OCI-LY1 (cell line): ENCODE results near the gene GABRG3.

Source experiments
- CTCF ChIP-seq: fragments of 200-600 bp; sonication (generic), shearing (Covaris generic); IDR thresholded peaks from 2 replicates; pipeline ENCODE4 v1.5.1; 2017; ENCODE audit warnings: mild to moderate bottlenecking, antibody characterized with exemption, low read length, moderate library complexity, mixed read lengths
- EZH2 ChIP-seq: fragments of 200-600 bp; sonication (generic), shearing (Covaris generic); IDR thresholded peaks from 2 replicates; pipeline ENCODE4 v1.8.0; 2017; ENCODE audit warnings: borderline replicate concordance, mixed run types, mild to moderate bottlenecking, antibody characterized with exemption, low read length, moderate library complexity, mixed read lengths

- TF ChIP-seq CTCF: no peak
- no peak for TF ChIP-seq EZH2
Measured at GRCh38 chr15:27328186-27328585, 357.2 kb downstream of the GABRG3 start.
